ENCODE results near the gene SDCBP2.

The SDCBP2 gene

GRCh38 chr20:1328680-1329330 lies at the start of gene SDCBP2:
TSS of gene SDCBP2 (minus strand) at chr20:1329139. CDS start at chr20:1320416, 8,723 bp downstream.
- no peak for DNase-seq (ENCODE audit: low read depth)

GRCh38 chr20:1378735-1379125 lies 49.8 kb upstream of the SDCBP2 start:
- DNase-seq (ENCODE audit: low read depth) = no peak

GRCh38 chr20:1377984-1378734 lies 49.2 kb upstream of the SDCBP2 start:
- DNase-seq (ENCODE audit: low read depth) = no peak

GRCh38 chr20:1377341-1377871 lies 48.5 kb upstream of the SDCBP2 start:
- no peak for DNase-seq (ENCODE audit: low read depth)

- no peak for DNase-seq (ENCODE audit: low read depth)
Observed at GRCh38 chr20:1376408-1377270, 47.7 kb upstream of the SDCBP2 start.

GRCh38 chr20:1376007-1376406 lies 47.1 kb upstream of the SDCBP2 start:
- DNase-seq (ENCODE audit: low read depth) = no peak

GRCh38 chr20:1375515-1375914 lies 46.6 kb upstream of the SDCBP2 start:
- no peak for DNase-seq (ENCODE audit: low read depth)

- DNase-seq (ENCODE audit: low read depth) = no peak
Observed at GRCh38 chr20:1374246-1374645, 45.3 kb upstream of the SDCBP2 start.

- no peak for DNase-seq (ENCODE audit: low read depth)
Observed at GRCh38 chr20:1373614-1374013, 44.7 kb upstream of the SDCBP2 start.

GRCh38 chr20:1373036-1373435 lies 44.1 kb upstream of the SDCBP2 start:
- DNase-seq (ENCODE audit: low read depth) = no peak

- DNase-seq (ENCODE audit: low read depth) = no peak
Observed at GRCh38 chr20:1371830-1372539, 43.0 kb upstream of the SDCBP2 start.

- DNase-seq (ENCODE audit: low read depth) = no peak
Observed at GRCh38 chr20:1371202-1371782, 42.4 kb upstream of the SDCBP2 start.

GRCh38 chr20:1370548-1371110 lies 41.7 kb upstream of the SDCBP2 start:
- DNase-seq (ENCODE audit: low read depth) = no peak

GRCh38 chr20:1369970-1370369 lies 41.0 kb upstream of the SDCBP2 start:
- no peak for DNase-seq (ENCODE audit: low read depth)

GRCh38 chr20:1368448-1369199 lies 39.7 kb upstream of the SDCBP2 start:
- no peak for DNase-seq (ENCODE audit: low read depth)

GRCh38 chr20:1367479-1367878 lies 38.5 kb upstream of the SDCBP2 start:
- no peak for DNase-seq (ENCODE audit: low read depth)

- no peak for DNase-seq (ENCODE audit: low read depth)
Observed at GRCh38 chr20:1364106-1364505, 35.2 kb upstream of the SDCBP2 start.

- no peak for DNase-seq (ENCODE audit: low read depth)
Observed at GRCh38 chr20:1363522-1363921, 34.6 kb upstream of the SDCBP2 start.

- DNase-seq (ENCODE audit: low read depth) = no peak
Observed at GRCh38 chr20:1362484-1362883, 33.5 kb upstream of the SDCBP2 start.

GRCh38 chr20:1360094-1360846 lies 31.3 kb upstream of the SDCBP2 start:
- DNase-seq (ENCODE audit: low read depth) = no peak

Measured in stimulated activated CD8-positive, alpha-beta memory T cell treated with anti-CD3 and anti-CD28 coated beads, Interleukin-15, amount 100 ng/mL, for 1 hour (primary cell).